Measurements from ENCODE around the gene RSAD1.

DNA sequence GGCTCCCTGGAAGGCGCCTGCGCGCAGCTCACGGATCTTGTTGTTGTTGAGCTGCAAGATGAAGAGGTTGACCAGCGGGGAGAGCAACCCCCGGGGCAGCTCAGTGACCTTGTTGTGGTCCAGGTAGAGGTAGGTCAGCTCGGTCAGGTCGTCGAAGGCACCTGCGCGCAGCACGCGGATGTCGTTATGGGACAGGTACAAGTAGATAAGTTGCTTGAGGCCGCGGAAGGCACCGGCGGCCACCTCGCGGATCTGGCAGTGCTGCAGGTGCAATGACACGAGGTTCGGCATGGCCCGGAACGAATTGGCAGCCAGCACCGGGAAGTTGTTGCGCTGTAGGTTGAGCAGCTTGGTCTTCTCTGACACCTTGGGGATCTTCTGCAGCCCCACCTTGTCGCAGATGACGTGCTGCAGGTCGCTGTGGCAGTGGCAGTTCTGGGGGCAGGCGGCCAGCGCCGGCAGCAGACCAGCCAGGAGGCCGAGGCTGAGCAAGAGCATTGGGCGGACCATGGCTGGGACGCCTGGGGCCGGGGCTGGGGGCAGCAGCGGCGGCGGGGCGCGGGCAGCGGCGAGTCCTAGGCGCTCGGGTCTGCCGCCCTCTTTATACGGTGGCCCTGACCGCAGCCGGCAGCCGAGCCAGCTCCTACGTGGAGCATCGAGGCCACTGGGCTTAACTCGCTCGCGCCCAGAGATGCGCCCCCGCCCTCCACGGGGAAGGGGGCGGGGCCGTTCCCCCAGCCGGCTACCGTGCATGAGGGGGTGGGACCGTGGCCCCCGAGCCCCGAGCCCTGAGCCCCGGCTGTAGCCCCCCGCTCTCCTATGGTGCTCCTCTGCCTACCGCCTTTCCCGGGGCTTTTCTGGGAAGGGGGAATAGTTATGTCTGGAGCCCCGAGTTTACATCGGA is 10.1 kb upstream of the RSAD1 start, which contains the start of gene CHAD:
- TF ChIP-seq, protein P1, sequence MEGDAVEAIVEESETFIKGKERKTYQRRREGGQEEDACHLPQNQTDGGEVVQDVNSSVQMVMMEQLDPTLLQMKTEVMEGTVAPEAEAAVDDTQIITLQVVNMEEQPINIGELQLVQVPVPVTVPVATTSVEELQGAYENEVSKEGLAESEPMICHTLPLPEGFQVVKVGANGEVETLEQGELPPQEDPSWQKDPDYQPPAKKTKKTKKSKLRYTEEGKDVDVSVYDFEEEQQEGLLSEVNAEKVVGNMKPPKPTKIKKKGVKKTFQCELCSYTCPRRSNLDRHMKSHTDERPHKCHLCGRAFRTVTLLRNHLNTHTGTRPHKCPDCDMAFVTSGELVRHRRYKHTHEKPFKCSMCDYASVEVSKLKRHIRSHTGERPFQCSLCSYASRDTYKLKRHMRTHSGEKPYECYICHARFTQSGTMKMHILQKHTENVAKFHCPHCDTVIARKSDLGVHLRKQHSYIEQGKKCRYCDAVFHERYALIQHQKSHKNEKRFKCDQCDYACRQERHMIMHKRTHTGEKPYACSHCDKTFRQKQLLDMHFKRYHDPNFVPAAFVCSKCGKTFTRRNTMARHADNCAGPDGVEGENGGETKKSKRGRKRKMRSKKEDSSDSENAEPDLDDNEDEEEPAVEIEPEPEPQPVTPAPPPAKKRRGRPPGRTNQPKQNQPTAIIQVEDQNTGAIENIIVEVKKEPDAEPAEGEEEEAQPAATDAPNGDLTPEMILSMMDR (IDR thresholded peaks at IDR 0.05; ENCODE audit: low read length), result no peak
- TF ChIP-seq EZH2 (optimal IDR thresholded peaks at IDR 0.05; ENCODE audit: low read depth, low read length), result no peak
